Measurements from ENCODE around the gene OR2T8. TPM values are rescaled to one million over a fixed set of nuclear protein-coding genes. Genes with fewer than 3 reads are reported as not detected.

Gene OR2T8
- total RNA-seq, 1 donor from 2014 or later = not detected

DNA sequence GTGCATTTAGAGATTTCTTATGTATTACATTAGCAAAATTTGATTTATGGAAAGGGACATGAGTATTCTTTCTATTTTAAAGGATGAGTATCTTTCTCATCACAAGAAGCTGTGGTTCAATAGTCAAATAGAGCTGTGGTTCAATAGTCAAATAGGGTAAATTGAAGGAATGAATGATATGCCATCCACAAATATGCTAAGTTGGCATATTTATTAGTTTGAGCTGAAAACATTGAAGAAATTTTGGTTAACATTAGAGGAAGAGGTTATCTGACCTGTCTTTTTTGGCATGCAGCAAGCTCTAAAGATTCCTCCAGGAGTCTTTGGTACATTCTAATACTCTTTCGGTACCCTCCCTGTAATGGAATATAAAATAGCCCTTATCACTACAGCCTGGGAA, 33.4 kb downstream of the OR2T8 start:
- Mint-ChIP-seq H3K36me3 (ENCODE audit: low read depth) (peaks cover 1% of the 10 kb centered on the region), H3K9me3 (ENCODE audit: low read depth) (peaks cover 47% of the 10 kb centered on the region), H3K4me3 (ENCODE audit: unreplicated experiment) (no peak overlapping the region), H3K27me3 (ENCODE audit: low read depth) (no peaks in the 10 kb centered on the region), H3K27ac (ENCODE audit: unreplicated experiment) (no peak overlapping the region), H3K4me1 (ENCODE audit: low read depth) (no peaks in the 10 kb centered on the region)
- DNase-seq (ENCODE audit: low spot score) = no peak
- TF ChIP-seq, protein P1, sequence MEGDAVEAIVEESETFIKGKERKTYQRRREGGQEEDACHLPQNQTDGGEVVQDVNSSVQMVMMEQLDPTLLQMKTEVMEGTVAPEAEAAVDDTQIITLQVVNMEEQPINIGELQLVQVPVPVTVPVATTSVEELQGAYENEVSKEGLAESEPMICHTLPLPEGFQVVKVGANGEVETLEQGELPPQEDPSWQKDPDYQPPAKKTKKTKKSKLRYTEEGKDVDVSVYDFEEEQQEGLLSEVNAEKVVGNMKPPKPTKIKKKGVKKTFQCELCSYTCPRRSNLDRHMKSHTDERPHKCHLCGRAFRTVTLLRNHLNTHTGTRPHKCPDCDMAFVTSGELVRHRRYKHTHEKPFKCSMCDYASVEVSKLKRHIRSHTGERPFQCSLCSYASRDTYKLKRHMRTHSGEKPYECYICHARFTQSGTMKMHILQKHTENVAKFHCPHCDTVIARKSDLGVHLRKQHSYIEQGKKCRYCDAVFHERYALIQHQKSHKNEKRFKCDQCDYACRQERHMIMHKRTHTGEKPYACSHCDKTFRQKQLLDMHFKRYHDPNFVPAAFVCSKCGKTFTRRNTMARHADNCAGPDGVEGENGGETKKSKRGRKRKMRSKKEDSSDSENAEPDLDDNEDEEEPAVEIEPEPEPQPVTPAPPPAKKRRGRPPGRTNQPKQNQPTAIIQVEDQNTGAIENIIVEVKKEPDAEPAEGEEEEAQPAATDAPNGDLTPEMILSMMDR (IDR thresholded peaks at IDR 0.05) = no peak

DNA sequence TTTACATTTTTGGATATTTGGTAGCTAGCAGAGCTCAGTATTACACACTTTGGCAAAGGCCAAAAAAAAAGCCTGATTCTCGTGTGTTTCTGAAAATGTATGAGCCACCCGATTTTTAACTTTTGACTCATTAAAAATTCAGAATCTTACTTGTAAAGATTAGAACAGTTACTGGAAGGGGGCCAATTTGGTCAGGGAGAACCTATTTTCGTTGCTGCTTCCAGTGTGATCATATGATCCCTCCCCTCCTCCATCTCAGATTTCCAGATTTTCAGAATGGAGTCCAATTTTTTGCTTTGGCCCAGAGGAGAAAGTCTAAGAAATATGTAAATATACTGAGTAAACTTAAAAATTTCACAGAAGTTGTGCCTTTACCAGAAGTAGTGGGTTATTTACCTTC, 41.7 kb downstream of the OR2T8 start:
- DNase-seq (ENCODE audit: low spot score) = no peak
- TF ChIP-seq, protein P1 (IDR thresholded peaks at IDR 0.05) = no peak
- peaks cover 47% of the 10 kb centered on the region for H3K9me3 Mint-ChIP-seq (ENCODE audit: low read depth)
- no peaks in the 10 kb centered on the region for H3K4me1 Mint-ChIP-seq (ENCODE audit: low read depth)
- H3K27me3 Mint-ChIP-seq (ENCODE audit: low read depth) = no peaks in the 10 kb centered on the region
- no peak overlapping the region for H3K4me3 Mint-ChIP-seq (ENCODE audit: unreplicated experiment)
- H3K36me3 Mint-ChIP-seq (ENCODE audit: low read depth) = peaks cover 1% of the 10 kb centered on the region
- H3K27ac Mint-ChIP-seq (ENCODE audit: unreplicated experiment) = no peak overlapping the region

GRCh38 chr1:247962911-247963588, 43.0 kb downstream of the OR2T8 start:
- Mint-ChIP-seq H3K27ac (ENCODE audit: unreplicated experiment) (no peak overlapping the region), H3K4me1 (ENCODE audit: low read depth) (no peaks in the 10 kb centered on the region), H3K27me3 (ENCODE audit: low read depth) (no peaks in the 10 kb centered on the region), H3K36me3 (ENCODE audit: low read depth) (no peaks in the 10 kb centered on the region), H3K9me3 (ENCODE audit: low read depth) (peaks cover 45% of the 10 kb centered on the region), H3K4me3 (ENCODE audit: unreplicated experiment) (no peak overlapping the region)
- DNase-seq (ENCODE audit: low spot score) = no peak
- TF ChIP-seq, protein P1 (IDR thresholded peaks at IDR 0.05) = no peak

GRCh38 chr1:247964933-247965332, 44.9 kb downstream of the OR2T8 start, which contains the start of gene OR2AK2:
OR2AK2 (plus strand) TSS chr1:247965233; CDS start chr1:247965377, 144 bp downstream.
- no peak for DNase-seq (ENCODE audit: low spot score)
- Mint-ChIP-seq H3K9me3 (ENCODE audit: low read depth) (peaks cover 44% of the 10 kb centered on the region), H3K4me3 (ENCODE audit: unreplicated experiment) (no peak within 1 kb of the TSS), H3K4me1 (ENCODE audit: low read depth) (no peaks in the 10 kb centered on the region), H3K36me3 (ENCODE audit: low read depth) (no peaks in the 10 kb centered on the region), H3K27me3 (ENCODE audit: low read depth) (no peaks in the 10 kb centered on the region), H3K27ac (ENCODE audit: unreplicated experiment) (no peak within 1 kb of the TSS)
- TF ChIP-seq, protein P1 (IDR thresholded peaks at IDR 0.05) = no peak

DNA sequence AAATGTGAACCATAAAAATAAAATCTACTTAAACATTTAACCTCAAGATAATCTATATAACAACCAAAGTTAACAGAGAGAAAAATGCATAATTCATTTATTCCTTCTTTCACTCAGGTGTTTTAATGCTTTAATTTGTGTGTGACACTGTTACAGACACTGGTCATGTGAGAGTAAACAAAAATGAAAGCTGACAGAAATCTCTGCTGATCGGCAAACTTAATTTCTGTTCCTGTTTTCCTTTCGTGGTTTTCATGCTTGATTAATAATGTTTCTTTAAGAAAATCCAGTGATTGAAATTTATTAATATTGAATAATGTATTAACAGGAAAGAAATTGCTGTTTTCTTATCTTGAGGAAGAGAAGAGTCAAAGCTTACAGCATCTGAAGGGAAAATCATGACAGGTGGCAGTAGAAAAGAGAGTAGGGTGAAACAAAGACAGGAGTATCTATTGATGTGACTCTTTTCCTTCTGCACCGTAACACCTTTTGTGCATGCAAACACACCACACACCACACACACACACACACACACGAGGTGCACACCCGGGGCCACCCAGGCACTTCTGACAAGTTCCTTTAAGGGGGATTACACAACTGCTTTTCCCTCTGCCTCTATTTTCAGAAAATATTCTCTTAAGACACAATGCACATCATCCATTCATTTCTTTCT, 46.6 kb downstream of the OR2T8 start:
- DNase-seq (ENCODE audit: low spot score) = no peak
- H3K27ac Mint-ChIP-seq (ENCODE audit: unreplicated experiment) = no peak overlapping the region
- no peaks in the 10 kb centered on the region for H3K4me1 Mint-ChIP-seq (ENCODE audit: low read depth)
- H3K9me3 Mint-ChIP-seq (ENCODE audit: low read depth) = peaks cover 38% of the 10 kb centered on the region
- H3K36me3 Mint-ChIP-seq (ENCODE audit: low read depth) = no peaks in the 10 kb centered on the region
- H3K27me3 Mint-ChIP-seq (ENCODE audit: low read depth) = no peaks in the 10 kb centered on the region
- TF ChIP-seq, protein P1 (IDR thresholded peaks at IDR 0.05) = no peak
- H3K4me3 Mint-ChIP-seq (ENCODE audit: unreplicated experiment) = no peak overlapping the region

Other genes with a start within 250 kb of the OR2T8 start
- not detected in 3 replicates for gene OR13G1, start 240.5 kb upstream of the OR2T8 start, total RNA-seq
- not detected in 3 replicates for gene OR6F1, start 203.6 kb upstream of the OR2T8 start, total RNA-seq
- not detected in 3 replicates for gene OR14K1, start 181.6 kb upstream of the OR2T8 start, total RNA-seq
- not detected in 3 replicates for gene OR14A2, start 172.1 kb upstream of the OR2T8 start, total RNA-seq
- gene OR1C1, start 159.7 kb upstream of the OR2T8 start, total RNA-seq = not detected in 3 replicates
- not detected in 3 replicates for gene OR14A16, start 96.1 kb upstream of the OR2T8 start, total RNA-seq
- not detected in 3 replicates for gene OR11L1, start 78.4 kb upstream of the OR2T8 start, total RNA-seq
- 0.41 to 1.7 TPM (median 0.70 TPM) in 3 replicates for gene TRIM58, start 63.1 kb upstream of the OR2T8 start, total RNA-seq
- gene OR2W3, start 24.7 kb upstream of the OR2T8 start, total RNA-seq = 0.75 TPM in 1 of 3 replicates, not detected in the others
- gene OR2AJ1, start 4.6 kb downstream of the OR2T8 start, total RNA-seq = not detected in 3 replicates
- not detected in 3 replicates for gene OR2L8, start 28.6 kb downstream of the OR2T8 start, total RNA-seq
- not detected in 3 replicates for gene OR2AK2, start 45.0 kb downstream of the OR2T8 start, total RNA-seq
- gene OR2L5, start 93.4 kb downstream of the OR2T8 start, total RNA-seq = not detected in 3 replicates
- gene OR2L2, start 109.8 kb downstream of the OR2T8 start, total RNA-seq = 0.07 TPM in 1 of 3 replicates, not detected in the others
- not detected in 3 replicates for gene OR2L3, start 126.6 kb downstream of the OR2T8 start, total RNA-seq
- not detected in 3 replicates for gene OR2L13, start 174.9 kb downstream of the OR2T8 start, total RNA-seq
- not detected in 3 replicates for gene OR2M5, start 224.9 kb downstream of the OR2T8 start, total RNA-seq